Large intestine (tissue), 12 donors: Measurements from ENCODE around the gene EXOC3L2. TPM values are rescaled to one million over a fixed set of nuclear protein-coding genes. Genes with fewer than 3 reads are reported as not detected.
A peak's percentile ranks its signal among the peaks of the same experiment; 100 is the strongest.

ENCODE experiments used
- DNase-seq, 2 donors: peaks; one replicate each; pipeline versions ENCODE4 v3.0.0 to v3.0.0-alpha.2; 2013
- H3K27ac ChIP-seq: one replicate; pipeline ENCODE4 v1.5.1; 2013; ENCODE audit warnings: low read length
- H3K27me3 ChIP-seq: 2 replicates; pipeline ENCODE4 v1.6.1; 2013; ENCODE audit warnings: low read length; ENCODE audit not compliant: control insufficient read depth, insufficient read depth
- H3K36me3 ChIP-seq: 2 replicates; pipeline ENCODE4 v1.6.1; 2013; ENCODE audit warnings: low read length; ENCODE audit not compliant: control insufficient read depth, insufficient read depth
- H3K4me1 ChIP-seq: one replicate; pipeline ENCODE4 v1.6.1; 2013; ENCODE audit warnings: low read length; ENCODE audit not compliant: control insufficient read depth, insufficient read depth
- H3K4me3 ChIP-seq: one replicate; pipeline ENCODE4 v1.5.1; 2013; ENCODE audit warnings: low read length
- H3K9me3 ChIP-seq: one replicate; pipeline ENCODE4 v1.6.1; 2013; ENCODE audit warnings: mild to moderate bottlenecking, low read depth, low read length, moderate library complexity; ENCODE audit not compliant: control insufficient read depth
- WGBS: methylation state at CpG from one replicate; pipeline ENCODE4 v1.1.5; 2013; ENCODE audit warnings: low lambda C conversion rate; ENCODE audit not compliant: insufficient coverage; 5-methylcytosine and 5-hydroxymethylcytosine counted together
- long read RNA-seq, 11 donors: transcript quantifications; one replicate each; lab custom pipeline, GENCODE V29; 2026
- polyA plus RNA-seq: library from polyadenylated mRNA; unstranded; fragments of 120-200 nt; gene quantifications from one replicate; pipeline ENCODE4 v1.2.1, GENCODE V29; 2013

The EXOC3L2 gene
- polyA plus RNA-seq, result 1.7 TPM
- long read RNA-seq, donor 1, result 0 reads
- long read RNA-seq, donor 2, result 0 reads
- long read RNA-seq, donor 3, partial matches to known transcripts, result 21 of 36 reads
- long read RNA-seq, donor 3, other reads (novel, unspliced or antisense), result 15 of 36 reads
- long read RNA-seq, donor 4, result 0 reads
- long read RNA-seq, donor 5, partial matches to known transcripts, result 0 of 2 reads
- long read RNA-seq, donor 5, other reads (novel, unspliced or antisense), result 0 of 2 reads
- long read RNA-seq, donor 6, partial matches to known transcripts, result 0 of 1 reads
- long read RNA-seq, donor 6, other reads (novel, unspliced or antisense), result 0 of 1 reads
- long read RNA-seq, donor 7, result 0 reads
- long read RNA-seq, donor 8, result 0 reads
- long read RNA-seq, donor 9, partial matches to known transcripts, result 0 of 2 reads
- long read RNA-seq, donor 9, other reads (novel, unspliced or antisense), result 0 of 2 reads
- long read RNA-seq, donor 10, partial matches to known transcripts, result 0 of 1 reads
- long read RNA-seq, donor 10, other reads (novel, unspliced or antisense), result 0 of 1 reads
- long read RNA-seq, donor 11, result 0 reads

DNA sequence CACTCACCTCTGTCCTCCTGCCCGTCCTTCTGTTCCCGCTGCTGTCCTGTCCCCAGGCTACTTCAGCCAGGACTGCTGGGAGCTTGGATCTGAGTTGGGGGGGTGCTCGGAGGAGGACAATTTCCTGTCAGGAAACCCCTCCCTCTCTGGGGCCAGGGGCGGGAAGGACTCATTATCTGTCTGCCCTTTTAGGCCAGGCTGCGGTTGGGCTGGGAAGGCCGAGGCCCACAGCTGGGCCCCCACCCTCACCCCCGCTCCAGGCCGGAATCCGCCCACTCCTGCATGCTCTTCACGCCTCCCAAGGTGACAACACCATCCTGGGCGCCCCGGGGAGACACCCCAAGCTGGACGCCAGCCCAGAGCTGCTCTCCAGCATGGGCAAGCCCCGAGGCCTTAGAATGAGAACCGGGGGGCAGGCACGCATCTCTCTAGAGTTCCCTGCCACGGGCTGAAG is at the start of gene EXOC3L2:
Gene EXOC3L2, minus strand, starts transcription at position 74 of the 454 bp plus-strand sequence. CDS start 6,362 bp downstream, outside the sequence.
- Histone ChIP-seq H3K36me3 (no peaks in the 10 kb centered on the region), H3K27ac (no peak within 1 kb of the TSS), H3K4me3 (no peak within 1 kb of the TSS), H3K4me1 (peaks cover 3% of the 10 kb centered on the region), H3K9me3 (no peaks in the 10 kb centered on the region), H3K27me3 (peaks cover 3% of the 10 kb centered on the region)
- no CpG with 5 or more reads among the region's 17 CpGs for WGBS
- DNase-seq, result peak in 1 of 2 donors; percentile 21

DNA sequence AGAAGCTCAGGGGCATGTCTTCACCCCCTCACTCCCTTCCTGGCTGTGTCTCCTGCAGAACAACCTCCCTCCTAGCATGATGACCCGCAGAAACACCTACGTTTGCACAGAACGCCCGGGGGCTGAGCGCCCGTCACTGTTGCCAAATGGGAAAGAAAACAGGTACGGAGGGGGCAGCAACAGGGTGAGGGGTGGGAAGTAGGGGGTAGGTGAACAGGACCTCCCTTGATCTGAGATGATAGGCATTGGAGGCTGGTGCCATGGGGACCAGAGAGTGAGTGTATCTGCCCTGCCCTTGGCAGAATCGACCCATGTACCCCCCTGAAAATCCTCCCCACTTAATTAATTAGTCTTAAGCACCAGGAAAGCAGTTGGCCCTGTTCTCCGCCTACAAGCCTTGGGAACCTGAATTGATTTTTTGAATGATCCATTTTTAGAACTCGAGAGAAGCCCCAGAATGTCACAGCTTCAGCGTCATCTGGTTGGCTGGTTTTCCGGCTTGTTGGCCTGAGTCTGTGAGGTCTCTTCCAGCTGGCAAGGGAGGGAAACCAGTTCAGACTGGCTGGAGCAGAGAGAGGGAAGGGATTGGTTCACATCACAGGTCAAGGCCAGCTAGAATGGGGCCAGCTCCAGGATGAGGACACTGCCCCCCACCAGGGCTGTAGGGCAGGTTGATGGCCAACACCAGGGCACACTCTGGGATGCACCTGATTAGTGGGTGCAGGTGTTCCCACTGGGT is 49.3 kb upstream of the EXOC3L2 start:
- no peak for DNase-seq
- Histone ChIP-seq H3K27ac (no peak overlapping the region), H3K27me3 (no peaks in the 10 kb centered on the region), H3K4me1 (no peaks in the 10 kb centered on the region), H3K4me3 (no peak overlapping the region), H3K9me3 (peaks cover 3% of the 10 kb centered on the region), H3K36me3 (peaks cover 33% of the 10 kb centered on the region)
- 100% methylated on average over 1 of the region's 12 CpGs for WGBS

DNA sequence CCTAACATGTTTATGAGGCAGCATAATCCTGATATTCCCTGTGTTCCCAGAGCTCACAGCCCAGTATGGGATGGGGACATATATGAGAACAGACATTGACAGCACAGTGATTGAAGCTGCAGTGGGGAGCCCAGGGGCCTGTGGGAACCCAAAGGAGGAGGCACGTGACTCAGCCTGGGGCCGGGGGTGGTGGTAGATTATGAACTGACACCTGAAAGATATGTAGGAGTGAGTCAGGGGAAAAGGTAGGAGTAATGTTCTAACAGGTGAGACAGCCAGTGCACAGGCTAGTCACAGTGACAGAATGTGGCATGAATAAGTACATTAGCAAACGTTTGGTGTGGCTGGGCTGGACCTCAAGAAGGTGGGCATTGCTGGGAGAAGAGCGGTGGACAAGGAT is 48.5 kb upstream of the EXOC3L2 start:
- no peak overlapping the region for H3K27ac ChIP-seq
- peaks cover 33% of the 10 kb centered on the region for H3K36me3 ChIP-seq
- no CpG with 5 or more reads among the region's 4 CpGs for WGBS

DNA sequence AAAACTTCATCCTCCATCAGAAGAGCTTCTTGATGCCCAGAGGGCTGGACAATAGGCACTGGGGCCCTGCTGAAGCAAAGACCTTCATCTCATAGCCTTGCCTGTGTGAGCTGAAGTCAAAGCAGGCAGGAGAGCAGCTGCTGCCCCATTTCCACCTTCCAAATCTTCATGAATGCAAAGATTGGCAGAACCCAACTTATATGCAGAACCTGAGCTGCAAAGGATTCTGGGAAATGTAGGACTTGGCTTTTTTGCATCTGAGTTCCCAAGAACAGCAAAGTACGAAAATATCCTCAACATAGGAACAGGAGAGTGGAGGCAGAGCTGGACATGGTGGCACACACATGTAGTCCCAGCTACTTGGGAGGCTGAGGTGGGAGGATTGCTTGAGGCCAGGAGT is 46.6 kb upstream of the EXOC3L2 start:
- Histone ChIP-seq H3K27ac (no peak overlapping the region), H3K27me3 (no peaks in the 10 kb centered on the region), H3K4me1 (no peaks in the 10 kb centered on the region), H3K36me3 (peaks cover 32% of the 10 kb centered on the region), H3K4me3 (no peak overlapping the region), H3K9me3 (peaks cover 3% of the 10 kb centered on the region)
- DNase-seq, result no peak
- no CpG with 5 or more reads among the region's 1 CpG for WGBS

More for the DNA sequence above, 48.5 kb upstream of the EXOC3L2 start:
- peaks cover 3% of the 10 kb centered on the region for H3K9me3 ChIP-seq
- DNase-seq, result no peak
- H3K4me1 ChIP-seq, result no peaks in the 10 kb centered on the region
- no peaks in the 10 kb centered on the region for H3K27me3 ChIP-seq
- H3K4me3 ChIP-seq, result no peak overlapping the region

DNA sequence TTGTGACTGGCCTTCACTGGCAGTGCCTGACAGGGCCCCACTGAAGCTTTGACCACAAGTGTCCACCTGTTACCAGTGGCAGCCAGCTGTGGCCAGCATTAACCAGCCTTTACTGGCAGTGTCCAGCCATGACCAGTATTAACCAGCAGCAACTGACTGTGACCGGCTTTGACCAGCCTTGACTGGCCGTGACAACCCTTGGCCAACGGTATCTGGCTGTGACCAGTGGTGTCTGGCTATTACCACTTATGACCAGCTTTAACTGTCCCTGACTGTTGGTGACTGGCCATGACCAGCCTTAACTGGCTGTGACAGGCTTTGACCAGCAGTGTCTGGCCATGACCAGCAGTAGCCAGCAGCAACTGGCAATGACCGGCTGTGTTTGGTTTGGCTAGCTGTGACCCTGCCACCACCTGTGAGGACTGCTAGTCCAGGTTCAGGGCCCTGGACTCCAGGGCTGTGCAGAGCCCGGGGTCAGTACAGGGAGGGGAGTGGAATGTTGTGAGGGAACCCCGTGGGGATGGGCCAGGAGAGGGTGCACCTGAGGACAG is 45.2 kb upstream of the EXOC3L2 start:
- H3K27ac ChIP-seq, result no peak overlapping the region
- peaks cover 3% of the 10 kb centered on the region for H3K9me3 ChIP-seq
- H3K4me1 ChIP-seq, result no peaks in the 10 kb centered on the region
- DNase-seq, result no peak
- no peaks in the 10 kb centered on the region for H3K27me3 ChIP-seq
- H3K4me3 ChIP-seq, result no peak overlapping the region
- WGBS, result no CpG with 5 or more reads among the region's 6 CpGs
- H3K36me3 ChIP-seq, result peaks cover 25% of the 10 kb centered on the region

DNA sequence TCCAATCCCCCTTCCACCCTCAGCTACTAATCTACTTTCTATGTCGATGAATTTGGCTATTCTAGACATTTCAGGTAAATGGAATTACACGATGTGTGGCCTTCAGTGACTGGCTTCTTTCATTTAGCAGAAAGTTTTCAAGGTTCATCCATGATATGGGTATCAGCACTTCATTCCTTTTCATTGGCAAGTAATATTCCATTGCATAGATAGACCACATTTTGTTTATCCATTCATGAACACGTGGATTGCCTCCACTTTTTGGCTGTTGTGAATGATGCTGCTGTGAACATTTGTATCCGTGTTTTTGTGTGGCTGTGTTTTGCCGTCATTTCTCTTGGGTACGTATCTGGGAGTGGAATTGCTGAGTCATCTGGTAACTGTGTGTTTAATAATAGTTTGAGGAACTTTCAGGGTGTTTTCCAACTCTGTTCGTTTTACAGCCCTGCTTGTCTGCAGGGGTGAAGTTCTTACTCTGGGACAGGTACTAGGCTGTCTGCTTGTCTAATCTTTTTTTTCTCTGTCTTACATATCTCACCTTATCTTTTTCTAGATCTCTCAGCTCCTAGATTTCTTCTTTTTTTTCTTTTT is 38.3 kb upstream of the EXOC3L2 start:
- Histone ChIP-seq H3K4me1 (no peaks in the 10 kb centered on the region), H3K27me3 (no peaks in the 10 kb centered on the region), H3K4me3 (no peak overlapping the region), H3K27ac (no peak overlapping the region), H3K36me3 (peaks cover 43% of the 10 kb centered on the region), H3K9me3 (no peaks in the 10 kb centered on the region)
- no peak for DNase-seq
- 100% methylated on average over 3 of the region's 7 CpGs for WGBS

DNA sequence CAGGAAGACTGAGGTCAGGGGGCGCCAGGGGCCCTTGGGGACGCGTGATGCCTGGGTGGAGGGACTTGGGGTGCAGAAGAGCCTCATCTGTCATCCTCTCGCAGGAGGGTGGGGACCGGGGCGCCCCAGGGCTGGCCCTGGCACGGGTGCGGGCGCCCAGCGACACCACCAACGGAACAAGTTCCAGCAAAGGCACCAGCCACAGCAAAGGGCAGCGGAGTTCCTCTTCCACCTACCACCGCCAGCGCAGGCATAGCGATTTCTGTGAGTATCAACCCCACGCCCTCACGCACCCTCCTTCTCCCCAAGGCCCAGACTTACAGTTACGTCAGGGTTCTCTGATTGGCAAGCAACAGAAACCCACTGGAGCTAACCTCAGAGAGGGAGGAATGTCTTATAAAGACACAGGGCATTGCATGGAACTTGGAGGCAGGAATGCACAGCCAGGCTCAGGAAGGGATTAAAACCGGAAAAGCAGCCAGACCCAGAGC is 35.3 kb upstream of the EXOC3L2 start:
- H3K4me3 ChIP-seq, result no peak overlapping the region
- H3K36me3 ChIP-seq, result peaks cover 48% of the 10 kb centered on the region
- no CpG with 5 or more reads among the region's 19 CpGs for WGBS

DNA sequence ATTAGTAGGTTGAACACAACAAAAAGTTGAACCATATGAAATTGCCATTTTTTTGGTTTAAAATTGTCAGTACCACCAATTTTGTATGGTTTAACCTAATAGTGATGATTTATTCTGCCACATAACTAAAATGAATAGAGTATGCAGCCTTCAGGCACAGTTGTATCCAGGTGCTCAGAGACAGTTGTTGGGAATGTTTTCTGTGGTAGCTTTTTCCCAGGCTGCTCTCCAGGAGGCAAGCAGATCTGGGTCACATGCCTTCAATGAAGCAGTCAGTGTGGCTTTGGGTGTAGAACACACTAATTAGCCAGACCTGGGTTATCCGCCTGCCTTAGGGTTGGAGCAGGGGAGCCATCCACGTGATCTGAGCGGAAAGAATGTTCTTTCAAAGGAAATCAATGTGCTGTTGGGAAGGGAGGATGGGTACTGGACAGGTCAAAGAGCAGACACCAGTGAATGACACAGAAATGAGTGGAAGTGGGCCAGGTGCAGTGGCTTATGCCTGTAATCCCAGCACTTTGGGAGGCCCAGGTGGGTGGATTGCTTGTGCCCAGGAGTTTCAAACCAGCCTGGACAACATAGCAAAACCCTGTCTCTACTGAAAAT is 34.5 kb upstream of the EXOC3L2 start:
- no peak for DNase-seq
- no peaks in the 10 kb centered on the region for H3K4me1 ChIP-seq
- H3K27me3 ChIP-seq, result no peaks in the 10 kb centered on the region
- no peak overlapping the region for H3K4me3 ChIP-seq
- WGBS, result no CpG with 5 or more reads among the region's 3 CpGs
- H3K36me3 ChIP-seq, result peaks cover 48% of the 10 kb centered on the region
- H3K27ac ChIP-seq, result no peak overlapping the region
- H3K9me3 ChIP-seq, result no peaks in the 10 kb centered on the region

More for the DNA sequence above, 35.3 kb upstream of the EXOC3L2 start:
- Histone ChIP-seq H3K27me3 (no peaks in the 10 kb centered on the region), H3K4me1 (no peaks in the 10 kb centered on the region), H3K9me3 (no peaks in the 10 kb centered on the region), H3K27ac (no peak overlapping the region)
- DNase-seq, result no peak

DNA sequence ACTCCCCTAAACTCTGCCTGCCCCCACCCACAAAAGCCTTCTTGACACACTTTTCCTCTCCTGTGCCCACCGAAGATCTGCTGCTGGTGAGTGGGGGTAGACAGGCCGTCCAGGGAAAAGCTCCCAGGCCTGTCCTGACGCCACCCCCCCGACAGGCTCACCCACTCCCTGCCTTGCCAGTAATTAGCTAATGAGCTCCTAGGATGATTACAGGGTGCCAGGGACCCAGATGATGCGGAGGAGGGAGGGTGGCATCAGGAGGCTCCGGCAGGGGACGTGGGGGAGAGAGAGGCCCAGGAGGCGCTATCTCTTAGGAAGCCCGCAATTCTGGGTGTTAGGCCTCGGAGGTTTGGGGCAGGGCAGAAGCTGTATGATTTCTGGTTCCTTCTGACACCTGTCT is 32.9 kb upstream of the EXOC3L2 start:
- no peaks in the 10 kb centered on the region for H3K4me1 ChIP-seq
- no peak overlapping the region for H3K27ac ChIP-seq
- no peaks in the 10 kb centered on the region for H3K27me3 ChIP-seq
- H3K36me3 ChIP-seq, result peaks cover 49% of the 10 kb centered on the region
- WGBS, result no CpG with 5 or more reads among the region's 10 CpGs
- no peaks in the 10 kb centered on the region for H3K9me3 ChIP-seq
- no peak overlapping the region for H3K4me3 ChIP-seq
- no peak for DNase-seq
